AG04449 (cell line): ENCODE measurements around the gene SYNJ2.

Source experiments
- CTCF ChIA-PET: fragments of 350-600 bp; formaldehyde crosslinking; extraction: SDS; loops from one replicate; lab custom pipeline; 2021; ENCODE audit warnings: antibody characterized with exemption; lab: Yijun Ruan, JAX
- POLR2A ChIA-PET: fragments of 400-600, 350-600 bp; formaldehyde crosslinking; extraction: SDS; loops from one replicate; lab custom pipeline; 2020; ENCODE audit warnings: antibody characterized with exemption, inconsistent platforms; lab: Yijun Ruan, JAX
- DNase-seq: peaks from one replicate; pipeline ENCODE4 v3.0.0-alpha.2; 2010; ENCODE audit warnings: low read depth, low spot score
- H3K4me3 ChIP-seq: 2 replicates; pipeline ENCODE4 v1.5.1; 2011; ENCODE audit warnings: low read depth, mild to moderate bottlenecking, control low read depth, low read length
- TF ChIP-seq, protein P1 (sequence below): IDR thresholded peaks from one replicate; pipeline ENCODE4 v1.5.1; 2011; ENCODE audit warnings: mild to moderate bottlenecking, moderate library complexity, low read length, control low read depth, inconsistent platforms; ENCODE audit not compliant: insufficient read depth; ENCODE audit errors: missing control alignments

SYNJ2 gene

DNA sequence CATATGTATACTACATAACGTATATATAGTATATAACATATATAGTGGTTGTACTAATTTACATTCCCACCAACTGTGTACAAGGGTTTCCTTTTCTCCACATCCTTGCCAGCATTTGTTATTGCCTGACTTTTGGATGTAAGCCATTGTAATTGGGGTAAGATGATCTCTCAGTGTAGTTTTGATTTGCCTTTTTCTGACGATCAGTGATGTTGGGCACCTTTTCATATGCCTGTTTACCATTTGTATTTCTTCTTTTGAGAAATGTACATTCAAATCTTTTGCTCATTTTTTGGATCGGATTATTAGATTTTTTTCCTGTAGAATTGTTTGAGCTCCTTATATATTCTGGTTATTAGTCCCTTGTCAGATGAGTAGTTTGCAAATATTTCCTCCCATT, 11.4 kb downstream of the SYNJ2 start:
- POLR2A ChIA-PET, result no interaction called here
- TF ChIP-seq, protein P1, sequence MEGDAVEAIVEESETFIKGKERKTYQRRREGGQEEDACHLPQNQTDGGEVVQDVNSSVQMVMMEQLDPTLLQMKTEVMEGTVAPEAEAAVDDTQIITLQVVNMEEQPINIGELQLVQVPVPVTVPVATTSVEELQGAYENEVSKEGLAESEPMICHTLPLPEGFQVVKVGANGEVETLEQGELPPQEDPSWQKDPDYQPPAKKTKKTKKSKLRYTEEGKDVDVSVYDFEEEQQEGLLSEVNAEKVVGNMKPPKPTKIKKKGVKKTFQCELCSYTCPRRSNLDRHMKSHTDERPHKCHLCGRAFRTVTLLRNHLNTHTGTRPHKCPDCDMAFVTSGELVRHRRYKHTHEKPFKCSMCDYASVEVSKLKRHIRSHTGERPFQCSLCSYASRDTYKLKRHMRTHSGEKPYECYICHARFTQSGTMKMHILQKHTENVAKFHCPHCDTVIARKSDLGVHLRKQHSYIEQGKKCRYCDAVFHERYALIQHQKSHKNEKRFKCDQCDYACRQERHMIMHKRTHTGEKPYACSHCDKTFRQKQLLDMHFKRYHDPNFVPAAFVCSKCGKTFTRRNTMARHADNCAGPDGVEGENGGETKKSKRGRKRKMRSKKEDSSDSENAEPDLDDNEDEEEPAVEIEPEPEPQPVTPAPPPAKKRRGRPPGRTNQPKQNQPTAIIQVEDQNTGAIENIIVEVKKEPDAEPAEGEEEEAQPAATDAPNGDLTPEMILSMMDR, result no peak
- H3K4me3 ChIP-seq, result no peak overlapping the region
- CTCF ChIA-PET, result interaction anchor here (0.9 to 3.3 kb wide), 5 partner anchors 10 to 236 kb away, joined by 3 to 11 read pairs (median 3); no protein-coding TSS in a partner anchor
- DNase-seq, result no peak

DNA sequence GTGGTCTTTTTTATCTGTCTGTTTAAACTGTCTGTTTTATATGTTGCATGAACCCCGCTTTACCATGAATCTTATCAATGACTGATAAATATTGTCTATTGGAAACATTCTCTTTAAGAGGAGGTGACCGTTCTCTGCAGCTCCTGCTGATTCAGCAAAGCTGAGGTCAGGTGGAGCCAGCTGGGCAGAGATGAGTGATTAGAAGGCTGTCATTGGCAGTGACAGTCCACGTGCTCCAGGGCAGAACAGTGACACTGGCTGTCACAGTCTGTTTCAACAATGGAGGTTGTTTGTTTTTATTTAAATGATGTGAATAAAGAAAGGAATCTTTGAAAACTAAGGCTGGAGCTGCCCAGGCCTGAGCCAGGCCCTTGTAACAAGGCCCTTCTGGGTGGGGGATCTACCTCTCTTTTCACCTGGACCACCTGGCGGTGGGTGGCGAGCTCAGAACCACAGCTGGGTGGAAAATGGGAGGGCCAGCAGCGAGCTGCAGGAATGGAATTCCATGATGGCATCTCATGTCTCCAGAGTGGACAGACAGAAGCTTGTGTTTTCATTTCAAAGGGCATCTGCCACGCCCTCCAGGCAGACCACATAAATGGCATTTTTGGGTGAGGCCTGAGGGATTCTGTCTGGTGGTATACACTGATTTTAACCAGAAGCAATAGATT, 12.6 kb downstream of the SYNJ2 start:
- TF ChIP-seq, protein P1, result no peak
- ChIA-PET POLR2A (interaction anchor here (0.6 kb wide), 1 partner anchor 86 kb away, joined by 3 read pairs; no protein-coding TSS in a partner anchor), CTCF (interaction anchor here (1.1 to 3.3 kb wide), 7 partner anchors 9 to 238 kb away, joined by 3 to 12 read pairs (median 6); partner anchors contain the start of gene SYNJ2)
- DNase-seq, result no peak
- H3K4me3 ChIP-seq, result no peak overlapping the region

DNA sequence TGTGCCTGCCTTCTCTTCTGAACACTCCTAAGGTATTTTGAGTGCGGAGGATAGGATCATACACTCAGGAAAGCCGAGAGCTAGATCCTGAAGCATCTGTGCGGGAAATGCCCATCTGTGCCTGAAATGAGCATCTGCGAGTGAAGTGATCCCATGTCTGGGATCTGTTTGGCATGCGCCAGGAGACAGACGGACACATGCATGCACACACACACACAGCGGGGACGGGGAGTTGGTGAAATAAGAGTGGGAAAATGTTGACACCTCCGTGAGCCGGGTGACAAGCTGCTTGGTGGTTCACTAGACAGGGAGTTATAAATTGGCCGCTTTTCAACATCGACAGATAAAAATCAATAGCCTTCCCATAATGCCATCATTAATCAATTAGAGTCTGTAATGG, 13.8 kb downstream of the SYNJ2 start:
- POLR2A ChIA-PET, result interaction anchor here (0.6 to 1.3 kb wide), 2 partner anchors 10 to 11 kb away, joined by 3 to 4 read pairs; no protein-coding TSS in a partner anchor
- no peak overlapping the region for H3K4me3 ChIP-seq
- DNase-seq, result no peak
- CTCF ChIA-PET, result interaction anchor here (0.9 to 3.3 kb wide), 7 partner anchors 8 to 239 kb away, joined by 3 to 12 read pairs (median 4); partner anchors contain the start of gene SYNJ2
- TF ChIP-seq, protein P1, result no peak

DNA sequence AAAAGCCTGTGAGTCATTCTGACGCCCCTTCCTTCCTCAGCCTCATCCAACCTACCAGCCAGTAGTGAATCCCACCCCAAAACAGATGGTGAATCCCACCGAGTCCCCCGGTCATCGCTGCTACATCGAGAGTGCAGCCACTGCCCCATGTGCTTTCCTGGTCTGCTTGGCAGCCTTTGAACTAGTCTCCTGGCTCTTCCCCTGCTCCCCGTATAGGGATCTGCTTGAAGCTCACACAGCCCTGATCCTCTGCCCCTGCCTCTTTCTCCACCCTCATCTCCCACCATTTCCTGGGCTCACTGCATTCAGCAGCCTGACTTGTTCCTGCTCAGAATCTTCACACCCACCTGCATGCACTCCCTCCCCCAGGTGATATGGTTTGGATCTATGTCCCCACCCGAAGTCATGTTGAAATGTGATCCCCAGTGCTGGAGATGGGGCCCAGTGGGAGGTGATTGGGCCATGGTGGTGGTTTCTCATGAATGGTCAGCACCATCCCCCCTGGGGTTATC, 14.6 kb downstream of the SYNJ2 start:
- POLR2A ChIA-PET, result interaction anchor here (1.3 kb wide), 1 partner anchor 10 kb away, joined by 4 read pairs; no protein-coding TSS in a partner anchor
- H3K4me3 ChIP-seq, result no peak overlapping the region
- TF ChIP-seq, protein P1, result no peak
- CTCF ChIA-PET, result interaction anchor here (2.8 kb wide), 1 partner anchor 13 kb away, joined by 12 read pairs; the partner anchor contains the start of gene SYNJ2
- no peak for DNase-seq

DNA sequence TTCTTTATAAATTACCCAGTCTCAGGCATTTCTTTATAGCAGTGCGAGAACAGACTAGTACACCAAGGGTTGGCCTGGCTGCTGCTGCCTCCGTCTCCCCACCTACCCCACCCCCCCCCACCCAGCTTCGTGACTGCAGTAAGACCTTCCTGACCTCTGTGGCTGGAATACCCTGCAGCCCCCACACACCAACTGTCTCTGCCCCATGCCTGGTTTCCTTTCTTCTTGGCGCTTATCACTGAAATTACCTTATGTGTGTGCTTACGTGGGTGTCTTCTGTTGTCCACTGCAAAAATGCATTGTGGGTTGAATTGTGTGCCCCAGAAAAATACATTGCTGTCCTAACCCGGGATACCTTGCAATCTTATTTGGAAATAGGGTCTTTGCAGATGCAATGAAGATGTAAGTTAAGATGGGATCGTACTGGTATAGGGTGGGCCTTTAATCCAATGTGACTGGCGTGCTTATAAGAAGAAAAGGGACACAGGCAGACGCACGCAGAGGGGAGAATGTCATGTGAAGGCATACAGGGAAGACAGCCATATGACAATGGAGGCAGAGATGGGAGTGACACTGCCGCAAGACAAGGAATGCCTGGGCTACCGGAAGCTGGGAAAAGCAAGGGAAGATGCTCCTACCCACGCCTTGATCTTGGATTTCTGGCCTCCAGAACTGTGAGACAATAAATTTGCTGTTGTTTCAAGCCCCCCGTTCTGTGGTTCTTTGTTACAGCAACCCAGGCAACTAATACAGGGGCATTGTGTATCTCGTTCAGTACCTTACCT, 15.4 kb downstream of the SYNJ2 start:
- TF ChIP-seq, protein P1, result no peak
- CTCF ChIA-PET, result no interaction called here
- POLR2A ChIA-PET, result no interaction called here
- no peak for DNase-seq
- H3K4me3 ChIP-seq, result no peak overlapping the region
